AG09319 (cell line): ENCODE measurements around the gene TSGA10IP.

Source experiments
- DNase-seq: peaks from one replicate; pipeline ENCODE4 v3.0.0-alpha.2; 2010; ENCODE audit warnings: low read depth; ENCODE audit errors: extremely low read depth
- TF ChIP-seq, protein P1 (sequence below): IDR thresholded peaks from 2 replicates; pipeline ENCODE4 v1.5.1; 2011; ENCODE audit warnings: low read depth, mild to moderate bottlenecking, inconsistent platforms, low read length, moderate library complexity

TSGA10IP gene

DNA sequence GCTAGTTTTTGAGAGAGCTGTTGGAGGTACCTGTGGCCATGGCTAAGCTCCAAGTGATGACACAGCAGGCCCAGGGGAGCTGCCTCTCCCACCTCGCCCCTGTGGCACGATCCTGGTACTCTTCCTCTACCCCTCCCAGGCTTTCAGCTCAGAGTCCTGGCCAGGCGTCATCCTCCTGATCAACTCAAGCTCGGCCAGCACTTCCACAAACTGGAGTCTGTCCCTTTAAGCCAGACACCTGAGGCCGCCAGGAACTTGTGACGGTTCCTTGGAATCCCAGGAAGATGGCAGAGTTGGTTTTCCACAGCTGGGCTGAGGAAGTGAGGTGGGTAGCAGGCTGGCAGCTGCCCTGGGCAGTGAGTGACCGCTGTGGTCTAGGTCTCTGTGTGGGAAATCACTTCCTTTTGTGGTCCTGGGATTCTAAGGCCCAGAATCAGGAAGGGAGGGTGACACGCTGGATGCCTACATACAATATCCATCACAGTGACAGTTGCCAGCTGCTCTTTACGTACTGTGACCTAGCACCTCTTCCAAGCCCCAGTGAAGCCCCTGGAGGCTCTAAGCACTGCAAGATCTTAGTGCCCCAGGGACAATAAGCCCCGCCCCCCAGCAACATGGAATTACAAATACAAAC is 63.3 kb downstream of the TSGA10IP start:
- TF ChIP-seq, protein P1, sequence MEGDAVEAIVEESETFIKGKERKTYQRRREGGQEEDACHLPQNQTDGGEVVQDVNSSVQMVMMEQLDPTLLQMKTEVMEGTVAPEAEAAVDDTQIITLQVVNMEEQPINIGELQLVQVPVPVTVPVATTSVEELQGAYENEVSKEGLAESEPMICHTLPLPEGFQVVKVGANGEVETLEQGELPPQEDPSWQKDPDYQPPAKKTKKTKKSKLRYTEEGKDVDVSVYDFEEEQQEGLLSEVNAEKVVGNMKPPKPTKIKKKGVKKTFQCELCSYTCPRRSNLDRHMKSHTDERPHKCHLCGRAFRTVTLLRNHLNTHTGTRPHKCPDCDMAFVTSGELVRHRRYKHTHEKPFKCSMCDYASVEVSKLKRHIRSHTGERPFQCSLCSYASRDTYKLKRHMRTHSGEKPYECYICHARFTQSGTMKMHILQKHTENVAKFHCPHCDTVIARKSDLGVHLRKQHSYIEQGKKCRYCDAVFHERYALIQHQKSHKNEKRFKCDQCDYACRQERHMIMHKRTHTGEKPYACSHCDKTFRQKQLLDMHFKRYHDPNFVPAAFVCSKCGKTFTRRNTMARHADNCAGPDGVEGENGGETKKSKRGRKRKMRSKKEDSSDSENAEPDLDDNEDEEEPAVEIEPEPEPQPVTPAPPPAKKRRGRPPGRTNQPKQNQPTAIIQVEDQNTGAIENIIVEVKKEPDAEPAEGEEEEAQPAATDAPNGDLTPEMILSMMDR: no peak
- no peak for DNase-seq
